Common myeloid progenitor, CD34-positive (primary cell): ENCODE data around the gene TMEM127.

Source experiments
- CTCF ChIA-PET: fragments of 350-600 bp; sonication (Branson Sonifier 250); formaldehyde crosslinking; loops from one replicate; lab custom pipeline; 2021; ENCODE audit warnings: antibody characterized with exemption; lab: Charles Lee
- POLR2A ChIA-PET: fragments of 350-600 bp; sonication (Branson Sonifier 250); formaldehyde crosslinking; loops from one replicate; lab custom pipeline; 2021; ENCODE audit warnings: antibody characterized with exemption; lab: Charles Lee
- DNase-seq, 3 donors: peaks; one replicate each; pipeline versions ENCODE4 v3.0.0 to v3.0.0-alpha.2; 2013
- H3K27ac ChIP-seq, 2 experiments: 1 replicate in 1 of 2; 2 replicates in 1 of 2; pipeline ENCODE4 v1.7.0; 2013; ENCODE audit warnings: inconsistent platforms in 2 of 2, low read length in 2 of 2, mild to moderate bottlenecking in 2 of 2, low read depth in 1 of 2, moderate library complexity in 1 of 2; ENCODE audit not compliant: severe bottlenecking in 2 of 2, insufficient read depth in 1 of 2, poor library complexity in 1 of 2
- H3K27me3 ChIP-seq, 5 experiments: replicated peaks in 2 of 5; 1 replicate in 3 of 5; 2 replicates in 2 of 5; pipeline versions ENCODE4 v1.6.1 to v1.7.0; 2013; ENCODE audit warnings: low read length in 4 of 5, mild to moderate bottlenecking in 2 of 5, moderate library complexity in 2 of 5, inconsistent platforms in 1 of 5; ENCODE audit not compliant: insufficient read depth in 5 of 5, control insufficient read depth in 4 of 5
- H3K36me3 ChIP-seq, 4 experiments: 1 replicate in 2 of 4; 2 replicates in 2 of 4; pipeline versions ENCODE4 v1.6.1 to v1.7.0; 2013; ENCODE audit warnings: low read length in 3 of 4, control low read depth in 1 of 4, mild to moderate bottlenecking in 1 of 4; ENCODE audit not compliant: control insufficient read depth in 4 of 4, insufficient read depth in 4 of 4
- H3K4me1 ChIP-seq, 4 experiments: 1 replicate in 3 of 4; 2 replicates in 1 of 4; pipeline versions ENCODE4 v1.6.1 to v1.7.1; 2013; ENCODE audit warnings: low read length in 3 of 4, mild to moderate bottlenecking in 3 of 4, control low read depth in 1 of 4, inconsistent platforms in 1 of 4, moderate library complexity in 1 of 4; ENCODE audit not compliant: control insufficient read depth in 4 of 4, insufficient read depth in 4 of 4; ENCODE audit errors: control extremely low read depth in 1 of 4
- H3K4me3 ChIP-seq, 7 experiments: 1 replicate in 4 of 7; 2 replicates in 3 of 7; pipeline versions ENCODE4 v1.5.1 to v1.7.0; 2013; ENCODE audit warnings: mild to moderate bottlenecking in 7 of 7, low read length in 6 of 7, moderate library complexity in 6 of 7, inconsistent platforms in 2 of 7, low read depth in 2 of 7, control low read depth in 1 of 7; ENCODE audit not compliant: insufficient read depth in 4 of 7, control insufficient read depth in 1 of 7; ENCODE audit errors: extremely low read depth in 1 of 7
- H3K9me3 ChIP-seq, 5 experiments: 1 replicate in 4 of 5; 2 replicates in 1 of 5; pipeline versions ENCODE4 v1.6.1 to v1.7.1; 2013; ENCODE audit warnings: low read length in 4 of 5, mild to moderate bottlenecking in 2 of 5, inconsistent platforms in 1 of 5, low read depth in 1 of 5, moderate library complexity in 1 of 5; ENCODE audit not compliant: control insufficient read depth in 4 of 5, insufficient read depth in 2 of 5; ENCODE audit errors: control extremely low read depth in 1 of 5
- WGBS: methylation state at CpG from one replicate; pipeline ENCODE4 v1.1.5; 2013; ENCODE audit not compliant: insufficient coverage; 5-methylcytosine and 5-hydroxymethylcytosine counted together

The TMEM127 gene

GRCh38 chr2:96204836-96205624 lies 60.8 kb downstream of the TMEM127 start:
- 100% methylated on average over 1 of the region's 6 CpGs for WGBS
- ChIA-PET CTCF (interaction anchor here (0.8 to 1.8 kb wide), 7 partner anchors 9 to 82 kb away, joined by 3 to 5 read pairs (median 3); partner anchors contain the start of gene ASTL), POLR2A (no interaction called here)
- Histone ChIP-seq H3K4me1 (peaks cover 28 to 65% (median 37%) of the 10 kb centered on the region in 4 experiments), H3K27ac (peak overlapping the region in 1 of 2 experiments; percentile 7), H3K36me3 (peaks cover 0 to 13% (median under 1%) of the 10 kb centered on the region in 4 experiments), H3K9me3 (no peaks in the 10 kb centered on the region), H3K27me3 (no peaks in the 10 kb centered on the region), H3K4me3 (peak overlapping the region in 4 of 7 experiments; percentile 6 to 52 (median 28))
- peak in 2 of 3 donors; percentile 24 to 36 for DNase-seq

DNA sequence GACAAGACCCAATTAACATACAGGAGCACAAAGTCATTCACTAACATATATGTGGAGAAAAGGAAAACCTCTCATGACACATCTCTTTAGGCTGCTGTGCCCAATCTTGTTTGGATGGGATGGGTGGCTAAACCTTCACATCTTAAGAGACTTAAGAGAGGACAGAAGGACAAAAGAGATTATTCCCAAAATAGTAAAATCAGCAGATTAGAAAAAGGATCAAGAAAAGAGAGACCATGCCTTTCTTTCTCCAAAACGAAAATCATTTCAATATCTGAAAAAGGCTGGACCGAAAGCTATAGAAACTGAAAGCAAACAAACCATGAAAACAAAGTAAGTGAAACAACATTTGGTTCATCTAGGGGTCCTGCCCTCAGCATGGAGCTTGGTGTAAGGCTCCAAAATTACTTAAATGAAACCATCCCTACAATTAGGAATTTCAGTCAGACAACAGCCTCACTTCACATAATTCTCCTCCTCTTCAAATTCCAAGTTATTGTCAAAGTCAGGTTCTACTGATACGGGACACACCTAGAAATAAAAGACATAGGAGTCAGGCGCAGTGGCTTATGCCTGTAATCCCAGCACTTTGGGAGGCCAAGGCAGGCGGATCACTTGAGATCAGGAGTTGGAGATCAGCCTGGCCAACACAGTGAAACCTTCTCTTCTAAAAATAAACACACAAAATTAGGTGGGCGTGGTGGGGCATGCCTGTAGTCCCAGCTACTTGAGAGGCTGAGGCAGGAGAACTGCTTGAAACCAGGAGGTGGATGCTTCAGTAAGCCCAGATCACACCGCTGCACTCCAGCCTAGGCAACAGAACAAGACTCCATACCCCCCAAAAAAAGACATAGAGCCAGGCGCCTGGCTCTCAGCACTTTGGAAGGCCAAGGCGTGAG lies 62.4 kb downstream of the TMEM127 start:
- H3K4me3 ChIP-seq, result peak overlapping the region in 2 of 7 experiments; percentile 11 to 51
- H3K27ac ChIP-seq, result peak overlapping the region in 1 of 2 experiments; percentile 27
- H3K9me3 ChIP-seq, result no peaks in the 10 kb centered on the region
- POLR2A ChIA-PET, result no interaction called here
- DNase-seq, result no peak
- no peaks in the 10 kb centered on the region for H3K27me3 ChIP-seq
- WGBS, result 87% methylated on average over 7 of the region's 9 CpGs
- CTCF ChIA-PET, result interaction anchor here (0.6 to 1.7 kb wide), 3 partner anchors 21 to 58 kb away, joined by 3 to 8 read pairs (median 4); no protein-coding TSS in a partner anchor
- H3K36me3 ChIP-seq, result peaks cover 0 to 12% (median under 1%) of the 10 kb centered on the region in 4 experiments
- H3K4me1 ChIP-seq, result peaks cover 28 to 56% (median 30%) of the 10 kb centered on the region in 4 experiments

- POLR2A ChIA-PET, result no interaction called here
- no peak overlapping the region for H3K27ac ChIP-seq
- H3K4me3 ChIP-seq, result no peak overlapping the region
- peaks cover 0 to 12% (median under 1%) of the 10 kb centered on the region in 4 experiments for H3K36me3 ChIP-seq
- CTCF ChIA-PET, result interaction anchor here (0.9 to 2.4 kb wide), 7 partner anchors 31 to 210 kb away, joined by 3 to 9 read pairs (median 5); no protein-coding TSS in a partner anchor
- WGBS, result 100% methylated on average over 2 of the region's 4 CpGs
- H3K4me1 ChIP-seq, result peaks cover 24 to 49% (median 27%) of the 10 kb centered on the region in 4 experiments
- no peaks in the 10 kb centered on the region for H3K9me3 ChIP-seq
- no peaks in the 10 kb centered on the region for H3K27me3 ChIP-seq
- DNase-seq, result no peak
These were observed 63.5 kb downstream of the TMEM127 start for GRCh38 chr2:96202152-96202854.

DNA sequence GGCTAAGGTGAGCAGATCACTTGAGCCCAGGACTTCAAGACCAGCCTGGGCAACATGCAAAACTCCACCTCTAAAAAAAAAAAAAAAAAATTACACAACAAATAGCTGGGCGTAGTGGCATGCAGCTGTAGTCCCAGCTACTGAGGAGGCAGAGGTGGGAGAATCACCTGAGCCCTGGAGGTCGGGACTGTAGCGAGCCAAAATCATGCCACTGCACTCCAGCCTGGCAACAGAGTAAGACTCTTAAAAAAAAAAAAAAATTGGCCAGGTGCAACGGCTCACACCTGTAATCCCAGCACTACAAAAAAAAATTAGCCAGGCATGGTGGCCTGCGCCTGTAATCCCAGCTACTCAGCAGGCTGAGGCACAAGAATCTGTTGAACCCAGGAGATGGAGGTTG lies 64.5 kb downstream of the TMEM127 start:
- H3K4me1 ChIP-seq, result peaks cover 17 to 43% (median 22%) of the 10 kb centered on the region in 4 experiments
- POLR2A ChIA-PET, result no interaction called here

GRCh38 chr2:96198921-96199320 lies 66.9 kb downstream of the TMEM127 start:
- no peak for DNase-seq
- 100% methylated on average over 1 of the region's 2 CpGs for WGBS
- CTCF ChIA-PET, result interaction anchor here (1.6 to 1.8 kb wide), 3 partner anchors 19 to 63 kb away, joined by 3 to 4 read pairs (median 4); no protein-coding TSS in a partner anchor
- Histone ChIP-seq H3K27ac (peak overlapping the region in 1 of 2 experiments; percentile 28), H3K27me3 (no peaks in the 10 kb centered on the region), H3K9me3 (no peaks in the 10 kb centered on the region), H3K36me3 (peaks cover 2 to 26% (median 15%) of the 10 kb centered on the region in 4 experiments), H3K4me3 (no peak overlapping the region), H3K4me1 (peaks cover 0 to 19% (median 3%) of the 10 kb centered on the region in 4 experiments)
- POLR2A ChIA-PET, result no interaction called here

More for the DNA sequence above, 64.5 kb downstream of the TMEM127 start:
- Histone ChIP-seq H3K36me3 (peaks cover 0 to 12% (median under 1%) of the 10 kb centered on the region in 4 experiments), H3K4me3 (peak overlapping the region in 1 of 7 experiments; percentile 11), H3K27ac (no peak overlapping the region), H3K27me3 (no peaks in the 10 kb centered on the region), H3K9me3 (no peaks in the 10 kb centered on the region)
- no peak for DNase-seq
- WGBS, result 85% methylated on average over 3 of the region's 5 CpGs
- CTCF ChIA-PET, result interaction anchor here (0.7 to 2.4 kb wide), 6 partner anchors 9 to 209 kb away, joined by 3 to 9 read pairs (median 5); no protein-coding TSS in a partner anchor
